Sciatic nerve (tissue), 2 donors: ENCODE results near the gene SYT14. TPM values are rescaled to one million over a fixed set of nuclear protein-coding genes. Genes with fewer than 3 reads are reported as not detected.
"Not testable (repeated sequence)": the region's sequence is repeated elsewhere in the genome, so short reads cannot be mapped to it uniquely, and the experiment has no call there.

Experiments used
- ATAC-seq: fragments of 200-7000 bp; cut with Tn5 transposase; one replicate; pipeline ENCODE4 v1.9.1; 2020; ENCODE audit warnings: mild to moderate bottlenecking, moderate library complexity
- DNase-seq: peaks from one replicate; pipeline ENCODE4 v3.0.0-alpha.2; 2020; ENCODE audit warnings: low spot score
- intact Hi-C: fragments of 100-400 bp; cut with DNase I; formaldehyde crosslinking; loops from one replicate; pipeline ENCODE4 v1.14.2; 2022
- total RNA-seq: library from RNA; stranded (reverse); fragmentation: NEBNext Ultra II Directional; extraction: Animal tissue kit (Norgen Biotek cat#: 25700); gene quantifications from one replicate; pipeline ENCODE4 v1.2.1, GENCODE V29; 2021
- donor health status: DM: no; HTN: no; CAD: no.
- donor health status: DM: no; HTN: no; CAD: no.

Gene SYT14
- 3.8 TPM for total RNA-seq

DNA sequence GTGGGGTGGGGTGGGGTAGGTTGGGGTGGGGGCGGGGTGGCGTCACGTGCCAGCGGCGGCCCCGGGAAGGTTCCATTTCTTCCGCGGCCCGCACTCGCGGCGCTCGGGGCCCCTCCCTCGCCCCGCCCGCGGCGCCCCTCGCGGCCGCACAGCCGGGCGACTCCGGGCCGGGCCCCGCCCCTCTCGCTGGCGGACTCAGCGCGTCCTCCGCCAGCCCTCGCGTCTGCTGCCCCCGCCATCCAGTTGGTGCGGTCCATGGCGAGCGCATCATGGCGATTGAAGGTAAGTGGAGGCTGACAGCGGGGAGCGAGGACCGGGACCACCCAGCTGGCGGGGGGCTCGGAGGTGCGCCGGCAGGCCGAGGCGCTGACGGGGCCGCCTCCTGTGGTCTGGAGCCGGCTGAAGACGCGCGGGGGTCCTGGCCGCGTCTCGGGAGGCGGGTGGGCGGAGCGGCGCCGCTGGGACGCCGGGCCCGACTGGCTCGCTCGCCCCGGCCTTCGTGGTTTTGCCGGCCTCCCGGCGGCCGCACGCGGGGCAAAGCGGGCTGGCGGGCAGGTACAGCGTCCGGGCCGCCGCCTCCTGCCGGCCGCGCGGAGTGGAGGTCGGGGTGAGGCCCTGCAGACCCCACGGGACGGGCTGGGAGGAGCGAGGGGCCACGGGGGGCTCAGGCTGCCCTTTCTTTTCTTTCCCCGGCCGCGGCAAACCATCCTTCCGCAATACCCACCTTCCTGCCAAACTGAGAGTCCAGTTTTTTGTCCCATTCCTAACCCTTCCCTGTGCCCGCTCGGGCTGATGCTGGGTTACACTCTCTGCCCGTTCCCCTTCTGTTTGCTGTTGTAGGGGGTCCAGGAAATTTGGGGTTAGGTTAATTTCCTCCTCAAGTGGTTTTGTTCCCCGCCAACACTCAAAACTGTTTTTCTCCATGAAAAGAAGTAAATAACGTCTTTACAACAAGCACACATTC is at the start of gene SYT14:
Gene SYT14 (plus strand): TSS at position 222 of the 964 bp plus-strand sequence. CDS start 48 bp downstream, at position 270.
- intact Hi-C loops, result no loop called here
- no peak for ATAC-seq
- no peak for DNase-seq

DNA sequence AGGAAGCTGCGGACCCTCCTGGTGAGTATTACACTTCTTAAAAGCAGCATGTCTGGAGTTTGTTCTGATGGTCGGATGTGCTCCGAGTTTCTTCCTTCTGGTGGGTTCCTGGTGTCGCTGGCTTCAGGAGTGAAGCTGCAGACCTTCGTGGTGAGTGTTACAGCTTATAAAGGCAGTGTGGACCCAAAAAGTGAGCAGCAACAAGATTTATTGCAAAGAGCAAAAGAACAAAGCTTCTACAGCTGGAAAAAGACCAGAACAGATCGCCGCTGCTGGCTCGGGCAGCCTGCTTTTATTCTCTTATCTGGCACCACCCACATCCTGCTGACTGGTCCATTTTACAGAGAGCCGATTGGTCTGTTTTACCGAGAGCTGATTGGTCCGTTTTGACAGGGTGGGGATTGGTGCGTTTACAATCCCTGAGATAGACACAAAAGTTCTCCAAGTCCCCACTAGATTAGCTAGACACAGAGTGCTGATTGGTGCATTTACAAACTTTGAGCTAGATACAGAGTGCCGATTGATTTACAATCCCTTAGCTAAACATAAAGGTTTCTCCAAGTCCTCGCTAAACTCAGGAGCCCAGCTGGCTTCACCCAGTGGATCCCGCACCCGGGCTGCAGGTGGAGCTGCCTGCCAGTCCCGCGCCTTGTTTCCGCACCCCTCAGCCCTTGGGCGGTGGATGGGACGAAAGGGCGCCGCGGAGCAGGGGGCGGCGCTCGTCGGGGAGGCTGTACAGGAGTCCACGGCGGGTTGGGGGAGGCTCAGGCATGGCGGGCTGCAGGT is 49.5 kb upstream of the SYT14 start:
- intact Hi-C loops, ATAC-seq, DNase-seq: not testable (repeated sequence)

GRCh38 chr1:209889077-209889418 is 49.0 kb upstream of the SYT14 start:
- ATAC-seq, result no peak
- intact Hi-C loops, result no loop called here
- DNase-seq, result no peak

DNA sequence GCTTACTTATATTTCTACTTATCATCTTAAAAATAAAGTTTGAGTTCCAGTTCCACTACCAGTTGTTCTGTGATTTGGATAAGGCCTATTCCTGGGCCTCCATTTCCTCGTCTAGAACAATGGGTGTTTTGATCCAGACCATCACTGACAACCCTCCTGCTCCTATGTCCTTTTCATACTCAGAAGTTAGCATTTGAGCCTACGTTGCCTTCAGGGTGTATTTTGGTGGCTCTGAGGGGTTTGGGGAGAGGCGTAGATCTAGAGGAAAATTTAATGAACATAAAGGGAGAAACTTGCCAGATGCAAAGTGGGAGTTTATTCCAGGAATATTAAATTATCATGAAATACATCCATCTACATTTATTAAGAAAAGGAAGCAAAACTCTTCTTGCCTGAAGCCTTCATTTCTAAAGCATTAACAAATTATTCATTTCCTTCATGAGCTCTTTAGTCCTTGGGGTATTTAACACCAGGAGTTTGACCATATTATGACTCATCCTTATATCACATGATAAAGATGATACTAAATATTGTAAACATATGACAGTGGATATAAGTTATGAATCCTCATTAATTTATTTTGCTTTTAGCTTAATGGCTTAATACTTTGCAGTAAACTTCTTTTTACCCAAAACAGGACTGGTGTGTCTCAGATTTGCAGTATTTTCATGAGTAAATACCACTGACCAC is 47.2 kb upstream of the SYT14 start:
- intact Hi-C loops, result no loop called here
- DNase-seq (no peak), ATAC-seq (no peak)

DNA sequence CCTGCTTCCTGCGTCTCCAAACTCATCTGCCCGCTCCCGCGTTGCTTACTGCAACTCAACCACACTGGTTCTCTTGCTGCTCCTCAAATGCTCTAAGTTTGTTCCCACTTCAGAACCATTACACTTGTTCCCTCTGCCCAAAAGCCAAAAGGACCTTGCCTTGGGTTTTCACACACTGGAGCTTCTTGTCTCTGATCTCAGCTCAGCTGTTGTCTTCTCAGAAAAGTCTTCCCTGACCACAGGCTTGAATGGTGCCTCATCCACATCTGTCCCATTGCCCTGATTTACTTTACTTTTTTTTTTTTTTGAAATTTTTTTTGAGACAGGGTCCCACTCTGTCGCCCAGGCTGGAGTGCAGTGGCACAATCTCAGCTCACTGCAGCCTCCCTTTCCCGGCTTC is 44.3 kb upstream of the SYT14 start:
- intact Hi-C loops, result no loop called here
- ATAC-seq (no peak), DNase-seq (no peak)

GRCh38 chr1:209895709-209896108 is 42.3 kb upstream of the SYT14 start:
- no peak for ATAC-seq
- no peak for DNase-seq
- intact Hi-C loops, result no loop called here

GRCh38 chr1:209896346-209896745 is 41.7 kb upstream of the SYT14 start:
- DNase-seq, result no peak
- ATAC-seq, result no peak
- intact Hi-C loops, result no loop called here

DNA sequence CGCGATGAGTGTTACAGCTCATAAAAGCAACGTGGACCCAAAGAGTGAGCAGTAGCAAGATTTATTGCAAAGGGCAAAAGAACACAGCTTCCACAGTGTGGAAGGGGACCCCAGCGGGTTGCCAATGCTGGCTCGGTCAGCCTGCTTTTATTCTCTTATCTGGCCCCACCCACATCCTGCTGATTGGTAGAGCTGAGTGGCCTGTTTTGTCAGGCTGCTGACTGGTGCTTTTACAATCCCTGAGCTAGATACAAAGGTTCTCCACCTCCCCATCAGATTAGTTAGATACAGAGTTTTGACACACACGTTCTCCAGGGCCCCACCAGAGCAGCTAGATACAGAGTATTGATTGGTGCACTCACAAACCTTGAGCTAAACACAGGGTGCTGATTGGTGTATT is 39.7 kb upstream of the SYT14 start:
- ATAC-seq, intact Hi-C loops, DNase-seq: not testable (repeated sequence)

- intact Hi-C loops, DNase-seq, ATAC-seq: not testable (repeated sequence)
Measured at GRCh38 chr1:209898851-209899250, 39.2 kb upstream of the SYT14 start.

DNA sequence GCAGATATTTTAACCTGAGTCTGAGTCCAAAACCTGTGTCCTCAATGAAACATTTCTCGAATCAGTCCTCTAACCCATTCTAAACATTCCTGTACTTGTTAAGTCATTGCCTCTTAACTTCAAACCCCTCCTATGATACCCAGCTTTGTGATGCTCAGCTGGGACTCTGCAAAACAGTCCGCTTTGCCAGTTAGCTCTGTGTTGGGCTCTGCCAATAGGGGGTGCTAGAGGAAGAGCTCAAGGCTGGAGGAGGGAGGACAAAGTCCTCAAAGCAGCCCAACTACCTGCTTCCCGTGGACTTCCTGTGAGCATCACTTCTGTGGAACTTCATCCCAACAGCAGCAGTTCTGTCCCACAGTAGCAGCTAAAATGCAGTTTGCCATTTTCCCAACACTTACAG is 38.1 kb upstream of the SYT14 start:
- DNase-seq (no peak), ATAC-seq (no peak)
- intact Hi-C loops, result no loop called here

GRCh38 chr1:209900734-209901133 is 37.3 kb upstream of the SYT14 start:
- no peak for ATAC-seq
- no peak for DNase-seq
- intact Hi-C loops, result no loop called here

DNA sequence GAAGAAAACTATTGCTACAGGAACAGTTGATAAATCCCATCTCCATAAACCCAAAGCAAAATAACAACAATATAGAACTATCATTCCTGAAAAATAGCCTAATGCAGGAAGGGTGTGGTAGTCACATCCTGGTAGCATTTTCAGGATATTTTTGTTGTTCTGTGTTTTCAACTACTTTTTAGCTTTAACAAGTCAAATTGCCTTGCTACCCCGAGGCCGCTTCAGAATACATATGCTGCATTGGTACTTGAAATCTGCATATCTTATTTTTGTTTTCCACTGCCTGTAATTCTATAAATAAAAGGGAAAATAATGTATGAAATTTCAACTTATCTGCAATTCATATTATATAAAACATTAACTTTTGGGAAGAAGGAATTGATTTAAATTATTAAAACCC is 36.8 kb upstream of the SYT14 start:
- intact Hi-C loops, result no loop called here
- DNase-seq (no peak), ATAC-seq (no peak)

DNA sequence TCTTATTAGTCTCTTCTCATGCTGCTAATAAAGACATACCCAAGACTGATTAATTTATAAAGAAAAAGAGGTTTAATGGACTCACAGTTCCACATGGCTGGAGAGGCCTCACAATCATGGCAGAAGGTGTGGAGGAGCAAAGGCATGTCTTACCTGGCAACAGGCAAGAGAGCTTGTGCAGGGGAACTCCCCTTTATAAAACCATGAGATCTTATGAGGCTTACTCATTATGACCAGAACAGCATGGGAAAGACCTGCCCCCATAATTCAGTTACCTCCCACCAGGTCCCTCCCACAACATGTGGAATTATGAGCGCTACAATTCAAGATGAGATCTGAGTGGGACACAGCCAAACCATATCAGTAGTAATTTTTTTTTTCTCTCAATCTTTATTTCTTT is 33.2 kb upstream of the SYT14 start:
- DNase-seq, intact Hi-C loops, ATAC-seq: not testable (repeated sequence)

- DNase-seq (no peak), ATAC-seq (no peak)
- intact Hi-C loops, result no loop called here
Measured at GRCh38 chr1:209911746-209912145, 26.3 kb upstream of the SYT14 start.

DNA sequence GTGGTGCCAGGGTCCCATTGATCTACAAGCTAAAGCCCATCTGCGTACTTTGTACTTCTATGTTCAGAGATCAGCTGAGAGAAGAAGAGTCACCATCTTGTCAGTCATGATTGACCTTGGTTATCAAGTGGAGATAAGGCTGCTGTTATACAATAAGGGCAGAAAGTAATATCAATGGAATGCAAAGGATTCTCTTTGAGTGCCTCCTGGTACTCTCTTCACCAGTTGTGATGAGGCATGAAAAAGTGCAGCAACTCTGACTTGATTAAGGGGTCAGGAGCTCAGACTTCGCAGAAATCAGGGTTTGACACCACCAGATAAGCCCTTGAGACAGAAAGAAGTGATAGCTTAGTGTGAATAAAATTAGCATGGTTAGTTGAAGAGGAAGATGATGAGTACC is 25.7 kb upstream of the SYT14 start:
- DNase-seq (no peak), ATAC-seq (no peak)
- intact Hi-C loops, result no loop called here

DNA sequence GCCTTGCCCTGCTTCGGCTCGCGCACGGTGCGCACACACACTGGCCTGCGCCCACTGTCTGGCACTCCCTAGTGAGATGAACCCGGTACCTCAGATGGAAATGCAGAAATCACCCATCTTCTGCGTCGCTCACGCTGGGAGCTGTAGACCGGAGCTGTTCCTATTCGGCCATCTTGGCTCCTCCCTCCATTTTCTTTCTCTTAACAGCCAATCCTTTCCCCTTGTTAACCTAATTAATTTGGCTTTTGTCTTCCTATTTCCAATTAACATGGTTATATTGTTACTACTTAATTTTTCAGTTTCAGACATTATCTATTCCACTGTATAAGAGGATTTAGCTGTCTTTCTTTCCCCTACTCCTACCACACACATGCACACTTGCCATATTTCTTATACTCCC is 18.4 kb upstream of the SYT14 start:
- DNase-seq, intact Hi-C loops, ATAC-seq: not testable (repeated sequence)

GRCh38 chr1:209920844-209921243 is 17.2 kb upstream of the SYT14 start:
- ATAC-seq, result no peak
- intact Hi-C loops, result no loop called here
- DNase-seq, result no peak

GRCh38 chr1:209924390-209924789 is 13.6 kb upstream of the SYT14 start:
- ATAC-seq (no peak), DNase-seq (no peak)
- intact Hi-C loops, result no loop called here

DNA sequence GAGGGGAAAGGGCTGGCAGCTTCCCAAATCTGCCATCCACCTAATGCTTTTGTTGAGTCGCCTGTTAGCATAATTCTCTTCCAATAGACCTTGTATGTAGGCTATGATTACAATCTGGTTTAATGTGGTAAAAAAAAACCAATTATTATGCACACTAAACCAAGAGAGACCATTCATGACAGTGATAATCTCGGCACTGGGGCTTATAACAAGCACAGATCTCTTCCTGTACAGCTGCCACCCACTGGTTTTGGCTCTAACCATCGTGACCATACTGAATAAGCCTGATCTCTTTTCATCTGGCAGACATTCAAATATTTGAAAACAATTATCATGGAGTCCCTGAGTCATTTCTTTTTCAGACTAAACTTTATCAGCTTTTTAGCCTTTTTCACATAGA is 12.0 kb upstream of the SYT14 start:
- intact Hi-C loops, result no loop called here
- ATAC-seq, result no peak
- no peak for DNase-seq

DNA sequence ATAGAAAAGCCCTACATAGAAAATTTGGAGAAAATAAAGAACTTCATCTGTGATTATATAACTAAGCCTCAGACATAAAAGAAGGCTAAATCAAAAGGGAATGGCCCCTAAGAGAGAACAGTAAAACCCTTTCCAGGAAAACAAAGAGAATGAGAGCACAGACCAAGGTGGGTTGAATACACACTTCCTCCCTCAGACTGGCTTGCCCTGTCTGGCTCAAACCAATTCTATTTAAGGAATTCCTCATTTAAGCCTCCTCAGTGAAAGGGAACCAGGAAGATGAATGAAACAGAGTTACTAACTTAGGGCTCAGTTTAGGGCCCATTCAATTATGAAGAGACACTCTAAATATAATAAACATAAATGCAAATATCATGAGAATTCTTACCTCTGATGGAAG is 10.6 kb upstream of the SYT14 start:
- DNase-seq (no peak), ATAC-seq (no peak)
- intact Hi-C loops, result no loop called here
